Measurements from ENCODE around the gene FAM177A1. TPM values are rescaled to one million over a fixed set of nuclear protein-coding genes. Genes with fewer than 3 reads are reported as not detected.

Gene FAM177A1
- polyA plus RNA-seq, 2 of the 4 experiments (the other 2 are of a cell fraction): 76.9 to 102 TPM

GRCh38 chr14:35047976-35048513 lies 2.0 kb downstream of the FAM177A1 start:
- TF ChIP-seq EHMT2 (IDR thresholded peaks at IDR 0.05; ENCODE audit: low read depth) (no peak), HEYL (CRISPR knock-in tag; IDR thresholded peaks at IDR 0.05) (no peak), CEBPB (IDR thresholded peaks at IDR 0.05) (no peak), NPAS2 (CRISPR knock-in tag; IDR thresholded peaks at IDR 0.05; ENCODE audit: borderline replicate concordance) (no peak), USF2 (IDR thresholded peaks at IDR 0.05) (no peak), RAD21 (conservative IDR thresholded peaks at IDR 0.05 in 1 of 2, IDR thresholded peaks at IDR 0.05 in 1 of 2) (no peak), PHF8 (IDR thresholded peaks at IDR 0.05; ENCODE audit: borderline replicate concordance, low read depth) (no peak), GATA3 (IDR thresholded peaks at IDR 0.05; ENCODE audit: borderline replicate concordance) (no peak), SMC3 (IDR thresholded peaks at IDR 0.05) (no peak), RARB (CRISPR knock-in tag; IDR thresholded peaks at IDR 0.05) (no peak), RCOR1 (IDR thresholded peaks at IDR 0.05; ENCODE audit: low read depth, low read length) (no peak), CBX8 (IDR thresholded peaks at IDR 0.05) (no peak), MAX (IDR thresholded peaks at IDR 0.05) (no peak), HMGXB4 (CRISPR knock-in tag; IDR thresholded peaks at IDR 0.05; ENCODE audit: borderline replicate concordance) (no peak)
- TF ChIP-seq, protein P1, sequence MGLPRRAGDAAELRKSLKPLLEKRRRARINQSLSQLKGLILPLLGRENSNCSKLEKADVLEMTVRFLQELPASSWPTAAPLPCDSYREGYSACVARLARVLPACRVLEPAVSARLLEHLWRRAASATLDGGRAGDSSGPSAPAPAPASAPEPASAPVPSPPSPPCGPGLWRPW (IDR thresholded peaks at IDR 0.05): no peak
- TF ChIP-seq, protein P2, sequence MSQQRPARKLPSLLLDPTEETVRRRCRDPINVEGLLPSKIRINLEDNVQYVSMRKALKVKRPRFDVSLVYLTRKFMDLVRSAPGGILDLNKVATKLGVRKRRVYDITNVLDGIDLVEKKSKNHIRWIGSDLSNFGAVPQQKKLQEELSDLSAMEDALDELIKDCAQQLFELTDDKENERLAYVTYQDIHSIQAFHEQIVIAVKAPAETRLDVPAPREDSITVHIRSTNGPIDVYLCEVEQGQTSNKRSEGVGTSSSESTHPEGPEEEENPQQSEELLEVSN (IDR thresholded peaks at IDR 0.05; ENCODE audit: borderline replicate concordance, low read depth): no peak
- FAIRE-seq (no peak), DNase-seq (ENCODE audit: low read depth in 1 of 2, low spot score in 1 of 2) (no peak), ATAC-seq (no peak)
- Histone ChIP-seq H3K9me3 (no peaks in the 10 kb centered on the region), H3K4me3 (peak overlapping the region; percentile 82; the same call in 2 of the 3 replicates), H3K4me2 (peak overlapping the region; percentile 69), H3K27ac (peak overlapping the region; percentile 32 to 93; a peak in 4 of 6 replicates), H3K4me1 (peaks cover 57% of the 10 kb centered on the region)
- ChIA-PET CTCF (interaction anchor here (1.0 to 1.7 kb wide), 6 partner anchors 10 to 365 kb away, joined by 3 to 5 read pairs (median 4); no protein-coding TSS in a partner anchor), POLR2A (interaction anchor here (2.7 to 3.0 kb wide), 2 partner anchors 66 to 356 kb away, joined by 34 to 36 read pairs; partner anchors contain the start of genes NFKBIA and SRP54)
- 43% methylated on average over 4 of the region's 4 CpGs for WGBS (ENCODE audit: missing lambda C conversion rate)

DNA sequence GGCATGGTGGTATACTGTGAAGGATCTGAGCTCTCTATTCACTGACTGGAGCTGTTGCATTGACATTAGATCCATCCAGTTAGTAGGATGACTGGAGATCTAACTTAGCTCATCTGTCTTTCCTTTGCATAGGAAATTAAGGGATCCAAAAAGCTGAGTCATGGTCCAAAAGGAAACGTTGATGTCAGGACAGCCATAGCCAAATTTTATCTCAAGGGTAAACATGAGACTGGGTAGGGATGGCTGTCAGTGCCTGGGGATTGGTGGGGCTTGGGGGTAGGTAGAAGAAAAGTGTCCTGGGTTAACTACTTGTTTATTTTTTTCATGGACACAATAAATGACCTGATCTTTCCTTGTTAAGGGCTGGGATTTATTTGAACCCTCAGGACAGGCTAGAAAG lies 4.6 kb downstream of the FAM177A1 start:
- POLR2A ChIA-PET: interaction anchor here (0.6 to 1.1 kb wide), 3 partner anchors 10 to 71 kb away, joined by 3 to 5 read pairs (median 4); partner anchors contain the start of genes PPP2R3C and PRORP
- WGBS (ENCODE audit: missing lambda C conversion rate): 0% methylated on average over 1 of the region's 1 CpG
- H3K4me1 ChIP-seq: peaks cover 51% of the 10 kb centered on the region
- CTCF ChIA-PET: interaction anchor here (0.7 to 1.5 kb wide), 3 partner anchors 13 to 396 kb away, joined by 3 to 4 read pairs (median 3); no protein-coding TSS in a partner anchor
- FAIRE-seq (no peak), DNase-seq (ENCODE audit: low read depth in 1 of 2, low spot score in 1 of 2) (peak; percentile 37 to 81), ATAC-seq (peak in 1 of 2 experiments; percentile 6; a peak in 3 of 6 replicates)
- TF ChIP-seq HOXA7 (CRISPR knock-in tag; IDR thresholded peaks at IDR 0.05) (peak; percentile 74; the same call in 1 of the 2 replicates), NFE2L2 (conservative IDR thresholded peaks at IDR 0.05; ENCODE audit: low read length) (peak; percentile 97), FOSL2 (IDR thresholded peaks at IDR 0.05) (no peak), FOSL2 (CRISPR knock-in tag; IDR thresholded peaks at IDR 0.05) (peak; percentile 68), NR3C1 (IDR thresholded peaks at IDR 0.05) (no peak), MAX (IDR thresholded peaks at IDR 0.05) (0 out of 2 replicates have a peak, but pooled peaks have one; percentile 23), MAFK (IDR thresholded peaks at IDR 0.05; ENCODE audit: partially characterized antibody) (peak; percentile 99), CHD4 (IDR thresholded peaks at IDR 0.05; ENCODE audit: borderline replicate concordance) (no peak), EHF (CRISPR knock-in tag; IDR thresholded peaks at IDR 0.05) (no peak), RAD21 (conservative IDR thresholded peaks at IDR 0.05 in 1 of 2, IDR thresholded peaks at IDR 0.05 in 1 of 2) (no peak), HOXB13 (CRISPR knock-in tag; IDR thresholded peaks at IDR 0.05; ENCODE audit: low read depth) (no peak)
- H3K9me3 ChIP-seq: no peaks in the 10 kb centered on the region
- peak overlapping the region; percentile 71 for H3K4me2 ChIP-seq
- H3K4me3 ChIP-seq: no peak overlapping the region
- H3K27ac ChIP-seq: peak overlapping the region; percentile 82 to 88
